ENCODE measurements around the gene ZNF148.

DNA sequence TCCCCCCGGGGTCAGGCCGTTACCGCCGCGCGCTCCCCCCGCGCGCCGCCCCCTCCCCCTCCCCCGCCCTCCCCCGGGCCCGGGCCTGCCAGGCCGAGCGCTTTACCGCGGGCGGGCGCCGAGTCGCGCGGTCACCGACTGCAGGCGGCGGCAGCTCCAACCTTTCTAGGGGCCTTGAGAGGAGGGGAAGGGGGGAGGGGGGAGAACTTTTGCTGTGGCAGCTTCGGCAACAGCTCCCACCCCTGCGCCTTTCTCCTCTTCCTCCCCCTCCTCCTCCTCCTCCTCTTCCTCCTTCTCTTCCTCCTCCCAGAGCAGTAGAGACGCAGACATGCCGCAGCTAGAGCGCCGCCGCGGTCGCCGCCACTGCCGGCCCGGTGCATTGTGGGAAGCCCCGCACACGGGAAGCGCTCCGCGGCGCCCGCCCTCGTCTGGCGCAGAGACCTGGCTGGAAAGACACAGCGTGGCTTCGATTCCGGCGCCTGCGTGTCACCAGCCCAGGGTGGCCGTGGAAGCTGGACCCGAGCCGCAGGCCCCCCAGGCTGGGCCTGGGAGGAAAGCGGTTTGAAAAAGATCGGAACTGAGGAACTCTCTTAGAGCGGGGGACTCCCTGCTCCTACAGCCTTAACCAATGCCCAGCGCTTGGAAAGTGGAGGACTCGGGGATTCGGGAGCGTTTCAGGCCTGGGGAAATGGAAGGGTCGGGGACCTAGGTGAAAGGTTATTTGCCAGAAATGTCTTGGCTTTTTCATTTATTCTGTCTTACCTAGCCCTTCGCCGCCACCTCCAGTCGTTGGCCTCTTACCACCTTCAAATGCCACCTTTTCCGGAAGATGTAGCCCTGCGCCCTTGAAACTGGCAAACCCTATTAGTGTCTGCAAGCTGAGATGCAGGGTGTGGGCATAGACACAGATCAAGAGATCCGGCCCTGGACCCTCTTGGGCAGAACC, at the start of gene ZNF148:
- TF ChIP-seq, protein P1, sequence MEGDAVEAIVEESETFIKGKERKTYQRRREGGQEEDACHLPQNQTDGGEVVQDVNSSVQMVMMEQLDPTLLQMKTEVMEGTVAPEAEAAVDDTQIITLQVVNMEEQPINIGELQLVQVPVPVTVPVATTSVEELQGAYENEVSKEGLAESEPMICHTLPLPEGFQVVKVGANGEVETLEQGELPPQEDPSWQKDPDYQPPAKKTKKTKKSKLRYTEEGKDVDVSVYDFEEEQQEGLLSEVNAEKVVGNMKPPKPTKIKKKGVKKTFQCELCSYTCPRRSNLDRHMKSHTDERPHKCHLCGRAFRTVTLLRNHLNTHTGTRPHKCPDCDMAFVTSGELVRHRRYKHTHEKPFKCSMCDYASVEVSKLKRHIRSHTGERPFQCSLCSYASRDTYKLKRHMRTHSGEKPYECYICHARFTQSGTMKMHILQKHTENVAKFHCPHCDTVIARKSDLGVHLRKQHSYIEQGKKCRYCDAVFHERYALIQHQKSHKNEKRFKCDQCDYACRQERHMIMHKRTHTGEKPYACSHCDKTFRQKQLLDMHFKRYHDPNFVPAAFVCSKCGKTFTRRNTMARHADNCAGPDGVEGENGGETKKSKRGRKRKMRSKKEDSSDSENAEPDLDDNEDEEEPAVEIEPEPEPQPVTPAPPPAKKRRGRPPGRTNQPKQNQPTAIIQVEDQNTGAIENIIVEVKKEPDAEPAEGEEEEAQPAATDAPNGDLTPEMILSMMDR (IDR thresholded peaks at IDR 0.05), result no peak
- TF ChIP-seq ZFX (IDR thresholded peaks at IDR 0.05; ENCODE audit: borderline replicate concordance), result no peak

All from 22Rv1 (cell line).